Small intestine (tissue), 7 donors: ENCODE results near the gene TJP3. TPM values are rescaled to one million over a fixed set of nuclear protein-coding genes. Genes with fewer than 3 reads are reported as not detected.
"Not testable (repeated sequence)": the region's sequence is repeated elsewhere in the genome, so short reads cannot be mapped to it uniquely, and the experiment has no call there.

Source experiments
- DNase-seq, 2 donors: peaks; one replicate each; pipeline versions ENCODE4 v3.0.0 to v3.0.0-alpha.2; 2013
- FAIRE-seq: peaks from 2 replicates; lab custom pipeline; 2012; peaks lifted over from hg19 to GRCh38; lab: Jason Lieb, UNC
- H3K27ac ChIP-seq, 3 donors: one replicate each; pipeline ENCODE4 v1.5.1; 2013; ENCODE audit warnings: low read length in 2 of 3, mild to moderate bottlenecking in 2 of 3, control low read depth in 1 of 3, inconsistent platforms in 1 of 3, low read depth in 1 of 3, moderate library complexity in 1 of 3
- H3K27me3 ChIP-seq, 3 donors: one replicate each; pipeline ENCODE4 v1.6.1; 2013; ENCODE audit warnings: low read length in 3 of 3, inconsistent platforms in 1 of 3; ENCODE audit not compliant: control insufficient read depth in 3 of 3, insufficient read depth in 3 of 3
- H3K36me3 ChIP-seq, 3 donors: one replicate each; pipeline ENCODE4 v1.6.1; 2013; ENCODE audit warnings: low read length in 3 of 3, inconsistent platforms in 1 of 3, low read depth in 1 of 3, mild to moderate bottlenecking in 1 of 3, moderate library complexity in 1 of 3; ENCODE audit not compliant: control insufficient read depth in 3 of 3, insufficient read depth in 2 of 3
- H3K4me1 ChIP-seq, 3 donors: one replicate each; pipeline ENCODE4 v1.6.1; 2013; ENCODE audit warnings: low read length in 2 of 3, inconsistent platforms in 1 of 3, low read depth in 1 of 3, mild to moderate bottlenecking in 1 of 3, moderate library complexity in 1 of 3; ENCODE audit not compliant: control insufficient read depth in 3 of 3, insufficient read depth in 2 of 3
- H3K4me3 ChIP-seq, 3 donors: one replicate each; pipeline ENCODE4 v1.5.1; 2013; ENCODE audit warnings: low read length in 3 of 3, control low read depth in 1 of 3, inconsistent platforms in 1 of 3, low read depth in 1 of 3, mild to moderate bottlenecking in 1 of 3, moderate library complexity in 1 of 3
- H3K9me3 ChIP-seq, 2 donors: one replicate each; pipeline ENCODE4 v1.6.1; 2013; ENCODE audit warnings: low read depth in 1 of 2, low read length in 1 of 2; ENCODE audit not compliant: control insufficient read depth in 2 of 2, insufficient read depth in 1 of 2
- WGBS, 3 donors: extraction: QIAGEN DNeasy Blood & Tissue Kit; methylation state at CpG; one replicate each; pipeline ENCODE4 v1.1.7; 2013; 5-methylcytosine and 5-hydroxymethylcytosine counted together
- polyA plus RNA-seq, 4 donors: library from polyadenylated mRNA; stranded (reverse) in 3 of 4; unstranded in 1 of 4; fragments of 200-250 nt in 3 of 4; fragments of 120-200 nt in 1 of 4; gene quantifications; one replicate each; pipeline versions ENCODE4 v1.2.1 to v1.2.3, GENCODE V29; 2013
- donor health status: healthy with polysubstance abuse.
- donor health status: control.
- donor health status: control.
- donor health status: Bipolar disorder and iron deficiency.
- donor health status: healthy.

TJP3 gene
- polyA plus RNA-seq, 4 donors = 74.5 to 385 (median 188) TPM

GRCh38 chr19:3664879-3665642 lies 43.1 kb upstream of the TJP3 start:
- FAIRE-seq (no peak), DNase-seq (no peak)

GRCh38 chr19:3665681-3666544 lies 42.3 kb upstream of the TJP3 start:
- Histone ChIP-seq H3K9me3 (no peaks in the 10 kb centered on the region), H3K27me3 (no peaks in the 10 kb centered on the region), H3K4me3 (no peak overlapping the region), H3K36me3 (peaks cover 0 to 71% (median 4%) of the 10 kb centered on the region in 3 donors), H3K4me1 (peaks cover 0 to 39% (median 4%) of the 10 kb centered on the region in 3 donors), H3K27ac (no peak overlapping the region)
- DNase-seq (peak; percentile 46 to 74), FAIRE-seq (no peak)
- 36 to 41% (median 38%) methylated on average over 35 to 40 of the region's 40 CpGs for WGBS, 3 donors

More at GRCh38 chr19:3664879-3665642, 43.1 kb upstream of the TJP3 start:
- no peak overlapping the region for H3K27ac ChIP-seq
- peaks cover 0 to 75% (median 4%) of the 10 kb centered on the region in 3 donors for H3K36me3 ChIP-seq
- 85 to 89% (median 88%) methylated on average over 17 to 19 of the region's 19 CpGs for WGBS, 3 donors
- H3K4me1 ChIP-seq = peaks cover 0 to 31% (median 3%) of the 10 kb centered on the region in 3 donors
- no peak overlapping the region for H3K4me3 ChIP-seq
- H3K27me3 ChIP-seq = no peaks in the 10 kb centered on the region
- H3K9me3 ChIP-seq = no peaks in the 10 kb centered on the region

GRCh38 chr19:3666545-3666856 lies 41.7 kb upstream of the TJP3 start:
- WGBS, 3 donors = 91 to 93% (median 92%) methylated on average over 14 of the region's 14 CpGs
- not testable (repeated sequence) for H3K4me3 ChIP-seq, H3K9me3 ChIP-seq, H3K27ac ChIP-seq, H3K27me3 ChIP-seq, DNase-seq, FAIRE-seq
- Histone ChIP-seq H3K36me3 (peaks cover 0 to 65% (median 4%) of the 10 kb centered on the region in 3 donors), H3K4me1 (peaks cover 0 to 44% (median 10%) of the 10 kb centered on the region in 3 donors)

GRCh38 chr19:3667037-3667638 lies 41.0 kb upstream of the TJP3 start:
- H3K36me3 ChIP-seq = peaks cover 0 to 59% (median 4%) of the 10 kb centered on the region in 3 donors
- DNase-seq (no peak), FAIRE-seq (no peak)
- no peak overlapping the region for H3K4me3 ChIP-seq
- no peaks in the 10 kb centered on the region for H3K27me3 ChIP-seq
- 88 to 93% (median 89%) methylated on average over 18 of the region's 18 CpGs for WGBS, 3 donors
- H3K9me3 ChIP-seq = no peaks in the 10 kb centered on the region
- H3K4me1 ChIP-seq = peaks cover 0 to 48% (median 11%) of the 10 kb centered on the region in 3 donors
- no peak overlapping the region for H3K27ac ChIP-seq

GRCh38 chr19:3667766-3668165 lies 40.4 kb upstream of the TJP3 start:
- H3K27ac ChIP-seq = peak overlapping the region in 1 of 3 donors; percentile 61
- no peaks in the 10 kb centered on the region for H3K9me3 ChIP-seq
- DNase-seq (no peak), FAIRE-seq (no peak)
- WGBS, 3 donors = 87 to 91% (median 89%) methylated on average over 17 of the region's 17 CpGs
- peaks cover 0 to 48% (median 11%) of the 10 kb centered on the region in 3 donors for H3K4me1 ChIP-seq
- H3K36me3 ChIP-seq = peaks cover 0 to 54% (median 4%) of the 10 kb centered on the region in 3 donors
- H3K27me3 ChIP-seq = no peaks in the 10 kb centered on the region
- H3K4me3 ChIP-seq = no peak overlapping the region

GRCh38 chr19:3668331-3669081 lies 39.7 kb upstream of the TJP3 start:
- H3K4me1 ChIP-seq = peaks cover 0 to 48% (median 11%) of the 10 kb centered on the region in 3 donors
- WGBS, 3 donors = 62 to 66% (median 63%) methylated on average over 32 to 34 of the region's 34 CpGs

GRCh38 chr19:3669082-3669946 lies 38.9 kb upstream of the TJP3 start:
- no peak overlapping the region for H3K4me3 ChIP-seq
- no peaks in the 10 kb centered on the region for H3K27me3 ChIP-seq
- FAIRE-seq = no peak
- peak; percentile 14 to 50 for DNase-seq
- peaks cover 0 to 47% (median 4%) of the 10 kb centered on the region in 3 donors for H3K36me3 ChIP-seq
- 49 to 66% (median 64%) methylated on average over 36 to 39 of the region's 39 CpGs for WGBS, 3 donors
- peak overlapping the region in 2 of 3 donors; percentile 61 to 77 for H3K27ac ChIP-seq
- H3K9me3 ChIP-seq = no peaks in the 10 kb centered on the region
- H3K4me1 ChIP-seq = peaks cover 0 to 48% (median 11%) of the 10 kb centered on the region in 3 donors

More at GRCh38 chr19:3668331-3669081, 39.7 kb upstream of the TJP3 start:
- Histone ChIP-seq H3K27me3 (no peaks in the 10 kb centered on the region), H3K36me3 (peaks cover 0 to 50% (median 4%) of the 10 kb centered on the region in 3 donors), H3K27ac (peak overlapping the region in 2 of 3 donors; percentile 61 to 77), H3K9me3 (no peaks in the 10 kb centered on the region), H3K4me3 (no peak overlapping the region)
- FAIRE-seq = no peak
- DNase-seq = peak; percentile 53 to 83
